ENCODE data around the gene CBX3.
"Not testable (repeated sequence)": the region's sequence is repeated elsewhere in the genome, so short reads cannot be mapped to it uniquely, and the experiment has no call there.

The CBX3 gene

DNA sequence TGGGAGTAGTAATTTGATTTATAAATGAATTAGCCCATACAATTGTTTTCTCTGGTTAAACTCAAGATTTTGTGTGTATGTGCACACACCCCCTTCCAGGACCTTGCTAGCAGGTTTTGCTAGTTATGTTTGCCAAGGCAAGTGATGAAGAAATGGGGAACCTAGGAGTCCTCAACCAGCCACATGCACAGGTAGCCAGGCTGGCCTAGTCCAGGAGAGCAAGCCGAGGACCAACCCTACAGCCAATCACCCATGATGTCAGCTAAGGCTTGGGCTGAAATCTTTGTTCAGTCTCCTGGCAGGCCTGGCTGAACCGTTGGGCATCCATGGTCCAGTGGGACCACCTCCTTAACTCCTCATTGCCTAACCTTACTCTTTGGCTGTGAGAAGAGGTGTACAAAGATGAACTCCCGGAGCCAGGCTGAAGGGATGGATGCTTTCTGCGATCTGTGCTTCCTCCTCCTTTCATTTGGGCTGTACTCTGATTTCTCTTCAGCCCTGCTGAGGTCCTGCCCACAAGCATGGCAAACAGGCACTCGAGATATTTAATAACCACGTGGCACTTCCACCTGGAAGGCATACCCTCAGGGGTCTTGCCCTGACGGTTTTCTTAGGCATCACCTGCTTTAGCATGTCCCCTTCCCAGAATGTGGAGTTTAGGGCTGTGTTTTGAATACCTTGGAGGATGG is 23.1 kb upstream of the CBX3 start:
- H3K4me1 ChIP-seq (ENCODE audit: insufficient read depth, low read length), result no peaks in the 10 kb centered on the region
- no peaks in the 10 kb centered on the region for H3K36me3 ChIP-seq (ENCODE audit: insufficient read depth, low read length)
- no peak overlapping the region for H2AFZ ChIP-seq (ENCODE audit: low read depth, low read length)
- H3K27me3 ChIP-seq (ENCODE audit: insufficient read depth, low read length), result no peaks in the 10 kb centered on the region
- no peak overlapping the region for H3K4me3 ChIP-seq (ENCODE audit: low read length)
- H3K9me3 ChIP-seq (ENCODE audit: low read length), result no peaks in the 10 kb centered on the region

DNA sequence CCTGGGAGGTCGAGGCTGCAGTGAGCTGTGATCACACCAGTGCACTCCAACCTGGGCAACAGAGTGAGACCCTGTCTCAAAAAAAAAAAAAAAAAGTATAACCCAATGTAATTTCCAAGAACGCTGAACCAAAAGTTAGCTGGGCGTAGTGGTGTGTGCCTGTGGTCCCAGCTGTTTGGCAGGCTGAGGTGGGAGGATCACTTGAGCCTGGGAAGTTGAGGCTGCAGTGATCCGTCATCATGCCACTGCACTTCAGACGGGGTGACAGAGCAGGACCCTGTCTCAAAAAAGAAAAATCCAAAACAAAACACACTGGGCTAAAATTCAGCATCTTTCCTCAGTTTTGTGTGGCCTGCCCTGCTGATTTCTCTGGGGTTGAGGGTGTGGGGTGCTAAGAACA is 22.1 kb upstream of the CBX3 start:
- Histone ChIP-seq H3K4me1 (ENCODE audit: insufficient read depth, low read length) (no peaks in the 10 kb centered on the region), H3K9me3 (ENCODE audit: low read length) (no peaks in the 10 kb centered on the region), H3K27me3 (ENCODE audit: insufficient read depth, low read length) (no peaks in the 10 kb centered on the region), H3K36me3 (ENCODE audit: insufficient read depth, low read length) (no peaks in the 10 kb centered on the region), H2AFZ (ENCODE audit: low read depth, low read length) (no peak overlapping the region), H3K4me3 (ENCODE audit: low read length) (no peak overlapping the region)

DNA sequence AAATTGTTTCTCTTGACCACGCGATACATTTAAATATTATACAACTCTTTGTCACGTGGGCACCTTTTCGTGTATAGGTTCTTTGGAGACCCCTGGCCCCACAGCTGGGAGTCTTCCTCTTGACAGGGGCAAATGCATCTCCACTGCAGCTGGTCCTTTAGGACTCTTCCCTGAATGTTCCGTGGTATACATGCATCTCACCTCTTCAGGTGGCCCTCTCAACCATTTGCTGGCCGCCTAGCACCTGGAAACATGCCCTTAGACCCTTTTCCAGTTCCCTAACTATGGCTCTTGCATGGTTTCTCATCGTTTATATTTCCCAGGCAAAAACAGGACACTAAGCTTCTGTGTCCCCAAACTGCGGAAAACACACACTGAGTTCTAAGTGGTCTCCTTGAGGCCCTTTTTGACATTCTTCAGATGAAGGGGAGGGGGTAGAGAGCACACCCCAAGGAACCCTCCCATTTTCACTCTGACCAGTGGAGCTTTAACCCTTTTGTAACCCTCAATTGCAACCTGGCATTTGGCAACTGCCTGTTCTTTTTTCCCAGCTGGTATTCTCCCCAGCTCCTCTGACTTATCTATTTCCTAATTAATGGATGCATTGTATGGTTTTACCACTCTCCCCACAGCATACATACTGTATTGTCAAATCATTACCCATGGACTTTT is 21.6 kb upstream of the CBX3 start:
- Histone ChIP-seq H3K9me3 (ENCODE audit: low read length) (no peaks in the 10 kb centered on the region), H3K27me3 (ENCODE audit: insufficient read depth, low read length) (no peaks in the 10 kb centered on the region), H2AFZ (ENCODE audit: low read depth, low read length) (no peak overlapping the region), H3K4me1 (ENCODE audit: insufficient read depth, low read length) (no peaks in the 10 kb centered on the region), H3K36me3 (ENCODE audit: insufficient read depth, low read length) (no peaks in the 10 kb centered on the region), H3K4me3 (ENCODE audit: low read length) (no peak overlapping the region)

DNA sequence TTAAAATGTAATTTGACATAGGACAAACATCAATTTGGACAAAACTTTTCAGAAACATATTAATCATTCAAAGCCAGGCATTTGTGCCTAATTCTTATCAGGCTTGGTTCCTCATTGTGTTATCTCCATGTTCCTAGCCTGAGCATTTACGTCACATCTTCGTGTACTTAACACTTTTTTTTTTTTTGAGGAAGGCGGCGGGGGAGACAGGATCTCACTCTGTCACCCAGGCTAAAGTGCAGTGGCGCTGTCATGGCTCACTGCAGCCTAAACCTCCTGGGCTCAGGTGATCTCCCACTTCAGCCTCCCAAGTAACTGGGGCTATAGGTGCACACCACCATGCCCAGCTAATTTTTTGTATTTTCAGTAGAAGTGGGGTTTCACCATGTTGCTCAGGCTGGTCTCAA is 20.8 kb upstream of the CBX3 start:
- Histone ChIP-seq H3K36me3 (ENCODE audit: insufficient read depth, low read length) (no peaks in the 10 kb centered on the region), H3K4me3 (ENCODE audit: low read length) (no peak overlapping the region), H3K4me1 (ENCODE audit: insufficient read depth, low read length) (no peaks in the 10 kb centered on the region), H3K27me3 (ENCODE audit: insufficient read depth, low read length) (no peaks in the 10 kb centered on the region), H3K9me3 (ENCODE audit: low read length) (no peaks in the 10 kb centered on the region), H2AFZ (ENCODE audit: low read depth, low read length) (no peak overlapping the region)

DNA sequence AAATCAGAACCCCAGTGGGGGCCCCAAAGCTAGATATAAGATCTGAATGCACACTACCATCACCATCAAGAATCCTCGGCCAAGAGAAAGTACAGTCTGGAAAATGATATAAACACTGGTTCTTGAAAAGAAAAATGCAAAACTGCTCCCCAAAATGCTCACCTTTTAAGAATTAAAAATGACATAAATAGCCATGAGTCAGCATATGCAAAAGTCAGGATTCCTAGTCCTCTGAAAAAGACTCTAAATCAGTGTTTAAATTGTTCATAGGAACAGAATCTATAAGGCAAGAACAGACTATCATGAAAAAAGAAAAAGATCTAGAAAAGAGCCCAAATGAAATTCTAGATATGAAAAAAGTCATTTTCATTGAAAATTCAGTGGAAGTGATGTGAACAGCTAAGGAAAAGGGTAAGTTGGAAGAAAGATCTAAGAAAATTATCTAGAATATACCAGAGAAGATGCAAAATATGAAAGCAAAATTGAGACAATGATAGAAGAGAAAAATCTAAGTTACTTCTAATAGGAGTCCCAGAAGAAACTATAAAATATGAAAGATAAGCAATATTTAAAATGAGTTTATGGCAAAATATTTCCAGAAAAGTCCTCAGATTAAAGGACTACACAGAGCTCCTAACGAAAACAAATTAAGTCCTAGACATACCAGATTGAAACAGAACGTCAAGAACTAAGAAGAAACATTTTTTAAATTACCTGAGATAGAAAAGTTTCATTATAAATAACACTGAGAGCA is 19.9 kb upstream of the CBX3 start:
- Histone ChIP-seq H3K27me3 (ENCODE audit: insufficient read depth, low read length) (no peaks in the 10 kb centered on the region), H3K36me3 (ENCODE audit: insufficient read depth, low read length) (no peaks in the 10 kb centered on the region), H3K4me1 (ENCODE audit: insufficient read depth, low read length) (no peaks in the 10 kb centered on the region), H2AFZ (ENCODE audit: low read depth, low read length) (no peak overlapping the region), H3K4me3 (ENCODE audit: low read length) (no peak overlapping the region), H3K9me3 (ENCODE audit: low read length) (no peaks in the 10 kb centered on the region)

DNA sequence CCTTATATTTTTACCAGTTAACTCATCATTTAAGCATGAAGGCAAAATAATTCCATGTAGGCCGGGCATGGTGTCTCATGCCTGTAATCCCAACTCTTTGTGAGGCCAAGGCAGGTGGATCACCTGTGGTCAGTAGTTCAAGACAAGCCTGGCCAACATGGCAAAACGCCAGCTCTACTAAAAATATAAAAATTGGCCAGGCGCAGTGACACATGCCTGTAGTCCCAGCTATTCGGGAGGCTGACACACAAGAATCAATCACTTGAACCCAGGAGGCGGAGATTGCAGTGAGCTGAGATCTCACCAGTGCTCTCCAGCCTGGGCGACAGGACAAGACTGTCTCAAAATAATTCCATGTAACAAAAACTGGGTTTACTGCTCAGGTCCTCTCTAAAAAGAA is 19.3 kb upstream of the CBX3 start:
- Histone ChIP-seq H3K36me3 (ENCODE audit: insufficient read depth, low read length) (no peaks in the 10 kb centered on the region), H3K4me3 (ENCODE audit: low read length) (no peak overlapping the region), H3K27me3 (ENCODE audit: insufficient read depth, low read length) (no peaks in the 10 kb centered on the region), H3K4me1 (ENCODE audit: insufficient read depth, low read length) (no peaks in the 10 kb centered on the region), H3K9me3 (ENCODE audit: low read length) (no peaks in the 10 kb centered on the region), H2AFZ (ENCODE audit: low read depth, low read length) (no peak overlapping the region)

DNA sequence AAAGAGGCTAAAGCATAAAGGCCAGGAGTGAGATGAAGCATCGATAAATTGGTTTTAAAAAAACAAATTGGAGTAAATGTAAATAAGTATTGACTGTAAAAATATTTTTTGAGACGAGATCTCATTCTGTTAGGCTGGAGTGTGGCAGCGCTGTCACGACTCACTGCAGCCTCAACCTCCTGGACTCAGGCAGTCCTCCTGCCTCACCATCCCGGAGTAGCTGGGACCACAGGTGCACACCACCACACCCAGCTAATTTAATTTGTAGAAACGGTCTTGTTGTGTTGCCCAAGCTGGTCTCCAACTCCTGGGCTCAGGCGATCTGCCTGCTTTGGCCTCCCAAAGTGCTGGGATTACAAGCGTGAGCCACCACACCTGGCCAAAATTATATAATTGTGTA is 18.8 kb upstream of the CBX3 start:
- no peaks in the 10 kb centered on the region for H3K27me3 ChIP-seq (ENCODE audit: insufficient read depth, low read length)
- no peaks in the 10 kb centered on the region for H3K4me1 ChIP-seq (ENCODE audit: insufficient read depth, low read length)
- no peak overlapping the region for H3K4me3 ChIP-seq (ENCODE audit: low read length)
- H3K36me3 ChIP-seq (ENCODE audit: insufficient read depth, low read length), result peaks cover under 1% of the 10 kb centered on the region
- H3K9me3 ChIP-seq (ENCODE audit: low read length), result no peaks in the 10 kb centered on the region
- H2AFZ ChIP-seq (ENCODE audit: low read depth, low read length), result no peak overlapping the region

DNA sequence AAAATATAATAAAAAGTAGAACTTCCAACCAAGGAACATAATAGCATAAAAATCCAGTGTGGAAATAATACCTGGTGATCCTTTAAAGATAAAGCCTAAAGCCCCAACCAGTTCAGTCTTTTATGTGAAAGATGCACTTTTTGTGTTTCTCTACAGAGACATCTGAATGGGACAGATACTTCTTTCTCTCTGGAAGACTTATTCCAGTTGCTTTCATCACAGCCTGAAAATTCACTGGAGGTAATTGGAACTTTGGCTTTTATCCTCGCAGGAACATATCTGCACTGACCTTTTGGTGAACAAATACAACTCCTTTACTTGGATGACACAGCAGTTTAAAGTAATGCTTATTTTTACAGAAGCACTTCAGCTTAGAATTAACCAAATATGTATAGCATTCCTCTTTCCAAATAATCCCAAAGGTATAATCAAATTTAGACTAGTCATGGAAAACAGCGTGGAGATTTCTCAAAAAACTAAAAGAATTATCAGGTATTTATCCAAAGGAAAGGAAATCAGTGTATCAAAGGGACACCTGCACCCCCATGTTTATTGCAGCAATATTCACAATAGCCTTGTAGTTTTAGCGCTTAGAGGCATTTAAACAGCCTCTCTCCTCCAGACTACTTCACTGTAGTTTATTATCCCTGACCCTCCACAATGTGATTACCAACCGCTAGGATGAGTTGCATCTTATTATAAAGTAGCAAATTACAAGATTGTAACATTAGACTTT is 17.8 kb upstream of the CBX3 start:
- H3K4me3 ChIP-seq (ENCODE audit: low read length), result no peak overlapping the region
- no peaks in the 10 kb centered on the region for H3K9me3 ChIP-seq (ENCODE audit: low read length)
- peaks cover 10% of the 10 kb centered on the region for H3K36me3 ChIP-seq (ENCODE audit: insufficient read depth, low read length)
- H2AFZ ChIP-seq (ENCODE audit: low read depth, low read length), result no peak overlapping the region
- H3K4me1 ChIP-seq (ENCODE audit: insufficient read depth, low read length), result no peaks in the 10 kb centered on the region
- H3K27me3 ChIP-seq (ENCODE audit: insufficient read depth, low read length), result no peaks in the 10 kb centered on the region

DNA sequence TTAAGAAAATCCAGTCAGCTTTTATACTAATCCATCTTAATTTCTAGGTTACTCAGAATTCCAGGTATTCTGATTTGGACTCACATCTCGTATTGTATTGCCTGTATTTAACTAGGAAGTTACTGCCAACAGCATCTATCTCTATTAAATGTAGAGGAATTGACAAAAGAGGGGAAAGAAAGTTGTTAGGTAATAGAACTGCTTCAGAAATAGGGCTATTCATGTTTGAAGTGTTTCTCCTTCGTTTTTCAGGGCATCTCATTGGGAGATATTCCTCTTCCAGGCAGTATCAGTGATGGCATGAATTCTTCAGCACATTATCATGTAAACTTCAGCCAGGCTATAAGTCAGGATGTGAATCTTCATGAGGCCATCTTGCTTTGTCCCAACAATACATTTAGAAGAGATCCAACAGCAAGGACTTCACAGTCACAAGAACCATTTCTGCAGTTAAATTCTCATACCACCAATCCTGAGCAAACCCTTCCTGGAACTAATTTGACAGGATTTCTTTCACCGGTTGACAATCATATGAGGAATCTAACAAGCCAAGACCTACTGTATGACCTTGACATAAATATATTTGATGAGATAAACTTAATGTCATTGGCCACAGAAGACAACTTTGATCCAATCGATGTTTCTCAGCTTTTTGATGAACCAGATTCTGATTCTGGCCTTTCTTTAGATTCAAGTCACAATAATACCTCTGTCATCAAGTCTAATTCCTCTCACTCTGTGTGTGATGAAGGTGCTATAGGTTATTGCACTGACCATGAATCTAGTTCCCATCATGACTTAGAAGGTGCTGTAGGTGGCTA is 17.1 kb upstream of the CBX3 start:
- H2AFZ ChIP-seq (ENCODE audit: low read depth, low read length); H3K27me3 ChIP-seq (ENCODE audit: insufficient read depth, low read length); H3K4me3 ChIP-seq (ENCODE audit: low read length); H3K9me3 ChIP-seq (ENCODE audit: low read length); H3K4me1 ChIP-seq (ENCODE audit: insufficient read depth, low read length): not testable (repeated sequence)
- peaks cover 18% of the 10 kb centered on the region for H3K36me3 ChIP-seq (ENCODE audit: insufficient read depth, low read length)

DNA sequence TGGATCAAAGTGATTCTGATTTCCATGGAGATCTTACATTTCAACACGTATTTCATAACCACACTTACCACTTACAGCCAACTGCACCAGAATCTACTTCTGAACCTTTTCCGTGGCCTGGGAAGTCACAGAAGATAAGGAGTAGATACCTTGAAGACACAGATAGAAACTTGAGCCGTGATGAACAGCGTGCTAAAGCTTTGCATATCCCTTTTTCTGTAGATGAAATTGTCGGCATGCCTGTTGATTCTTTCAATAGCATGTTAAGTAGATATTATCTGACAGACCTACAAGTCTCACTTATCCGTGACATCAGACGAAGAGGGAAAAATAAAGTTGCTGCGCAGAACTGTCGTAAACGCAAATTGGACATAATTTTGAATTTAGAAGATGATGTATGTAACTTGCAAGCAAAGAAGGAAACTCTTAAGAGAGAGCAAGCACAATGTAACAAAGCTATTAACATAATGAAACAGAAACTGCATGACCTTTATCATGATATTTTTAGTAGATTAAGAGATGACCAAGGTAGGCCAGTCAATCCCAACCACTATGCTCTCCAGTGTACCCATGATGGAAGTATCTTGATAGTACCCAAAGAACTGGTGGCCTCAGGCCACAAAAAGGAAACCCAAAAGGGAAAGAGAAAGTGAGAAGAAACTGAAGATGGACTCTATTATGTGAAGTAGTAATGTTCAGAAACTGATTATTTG is 16.3 kb upstream of the CBX3 start:
- Histone ChIP-seq H2AFZ (ENCODE audit: low read depth, low read length) (no peak overlapping the region), H3K36me3 (ENCODE audit: insufficient read depth, low read length) (peaks cover 26% of the 10 kb centered on the region), H3K4me1 (ENCODE audit: insufficient read depth, low read length) (no peaks in the 10 kb centered on the region), H3K4me3 (ENCODE audit: low read length) (no peak overlapping the region), H3K9me3 (ENCODE audit: low read length) (no peaks in the 10 kb centered on the region), H3K27me3 (ENCODE audit: insufficient read depth, low read length) (no peaks in the 10 kb centered on the region)

DNA sequence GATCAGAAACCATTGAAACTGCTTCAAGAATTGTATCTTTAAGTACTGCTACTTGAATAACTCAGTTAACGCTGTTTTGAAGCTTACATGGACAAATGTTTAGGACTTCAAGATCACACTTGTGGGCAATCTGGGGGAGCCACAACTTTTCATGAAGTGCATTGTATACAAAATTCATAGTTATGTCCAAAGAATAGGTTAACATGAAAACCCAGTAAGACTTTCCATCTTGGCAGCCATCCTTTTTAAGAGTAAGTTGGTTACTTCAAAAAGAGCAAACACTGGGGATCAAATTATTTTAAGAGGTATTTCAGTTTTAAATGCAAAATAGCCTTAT is 15.7 kb upstream of the CBX3 start:
- Histone ChIP-seq H3K36me3 (ENCODE audit: insufficient read depth, low read length) (peaks cover 31% of the 10 kb centered on the region), H3K27me3 (ENCODE audit: insufficient read depth, low read length) (no peaks in the 10 kb centered on the region), H2AFZ (ENCODE audit: low read depth, low read length) (no peak overlapping the region), H3K4me1 (ENCODE audit: insufficient read depth, low read length) (no peaks in the 10 kb centered on the region), H3K4me3 (ENCODE audit: low read length) (no peak overlapping the region), H3K9me3 (ENCODE audit: low read length) (no peaks in the 10 kb centered on the region)

All from neuron (in vitro differentiated cells).